AG04450 (cell line): Measurements from ENCODE around the gene SERPINA7. TPM values are rescaled to one million over a fixed set of nuclear protein-coding genes. Genes with fewer than 3 reads are reported as not detected.
"Not testable (repeated sequence)": the region's sequence is repeated elsewhere in the genome, so short reads cannot be mapped to it uniquely, and the experiment has no call there.

ENCODE experiments used
- CTCF ChIA-PET: fragments of 300-600, 350-600 bp; formaldehyde crosslinking; extraction: SDS; loops from one replicate; lab custom pipeline; 2022; ENCODE audit warnings: antibody characterized with exemption, inconsistent platforms; lab: Charles Lee
- POLR2A ChIA-PET: fragments of 350-600 bp; formaldehyde crosslinking; extraction: SDS; loops from one replicate; lab custom pipeline; 2021; ENCODE audit warnings: antibody characterized with exemption, inconsistent platforms; lab: Yijun Ruan, JAX
- DNase-seq: peaks from one replicate; pipeline ENCODE4 v3.0.0-alpha.2; 2011; ENCODE audit warnings: low read depth, low spot score
- H3K27ac ChIP-seq: one replicate; pipeline ENCODE4 v1.5.1; 2012; ENCODE audit warnings: low read depth, low read length, control low read depth
- H3K27me3 ChIP-seq: one replicate; pipeline ENCODE4 v1.6.0; 2012; ENCODE audit warnings: low read length; ENCODE audit not compliant: control insufficient read depth, insufficient read depth
- H3K4me3 ChIP-seq: 2 replicates; pipeline ENCODE4 v1.5.1; 2011; ENCODE audit warnings: mild to moderate bottlenecking, low read depth, low read length, control low read depth
- H3K9me3 ChIP-seq: 2 replicates; pipeline ENCODE4 v1.5.1; 2012; ENCODE audit warnings: low read length; ENCODE audit not compliant: control insufficient read depth, insufficient read depth
- polyA plus RNA-seq: library from polyadenylated mRNA; depleted of rRNA; stranded (reverse); fragments of >200 nt; gene quantifications from 2 replicates; pipeline ENCODE4 v1.2.3, GENCODE V29; 2011; rRNA removed
- TF ChIP-seq, protein P1 (sequence below): IDR thresholded peaks from 2 replicates; pipeline ENCODE4 v1.5.1; 2011; ENCODE audit warnings: low read depth, low read length, control low read depth, inconsistent platforms

SERPINA7 gene
- polyA plus RNA-seq, 1 experiment, result not detected

DNA sequence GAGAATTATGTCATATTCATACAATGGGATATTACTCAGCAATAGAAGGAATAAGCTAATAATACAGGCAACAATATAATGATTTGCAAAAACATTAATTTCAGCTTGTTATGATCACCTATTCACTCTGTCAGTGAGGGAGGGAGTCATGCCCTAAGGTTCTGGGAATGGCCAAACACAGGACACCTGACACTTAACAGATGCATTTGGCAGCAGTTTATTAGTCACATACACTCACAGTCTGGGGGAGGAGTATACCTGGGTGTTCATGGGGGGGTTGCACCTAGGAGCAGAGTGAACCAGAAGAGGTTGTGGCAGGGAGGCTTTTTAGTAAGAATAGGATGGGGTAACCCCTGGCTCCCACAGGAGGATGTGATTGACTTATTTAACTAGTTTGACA, 38.3 kb downstream of the SERPINA7 start:
- TF ChIP-seq, protein P1, sequence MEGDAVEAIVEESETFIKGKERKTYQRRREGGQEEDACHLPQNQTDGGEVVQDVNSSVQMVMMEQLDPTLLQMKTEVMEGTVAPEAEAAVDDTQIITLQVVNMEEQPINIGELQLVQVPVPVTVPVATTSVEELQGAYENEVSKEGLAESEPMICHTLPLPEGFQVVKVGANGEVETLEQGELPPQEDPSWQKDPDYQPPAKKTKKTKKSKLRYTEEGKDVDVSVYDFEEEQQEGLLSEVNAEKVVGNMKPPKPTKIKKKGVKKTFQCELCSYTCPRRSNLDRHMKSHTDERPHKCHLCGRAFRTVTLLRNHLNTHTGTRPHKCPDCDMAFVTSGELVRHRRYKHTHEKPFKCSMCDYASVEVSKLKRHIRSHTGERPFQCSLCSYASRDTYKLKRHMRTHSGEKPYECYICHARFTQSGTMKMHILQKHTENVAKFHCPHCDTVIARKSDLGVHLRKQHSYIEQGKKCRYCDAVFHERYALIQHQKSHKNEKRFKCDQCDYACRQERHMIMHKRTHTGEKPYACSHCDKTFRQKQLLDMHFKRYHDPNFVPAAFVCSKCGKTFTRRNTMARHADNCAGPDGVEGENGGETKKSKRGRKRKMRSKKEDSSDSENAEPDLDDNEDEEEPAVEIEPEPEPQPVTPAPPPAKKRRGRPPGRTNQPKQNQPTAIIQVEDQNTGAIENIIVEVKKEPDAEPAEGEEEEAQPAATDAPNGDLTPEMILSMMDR, result no peak
- H3K27me3 ChIP-seq, result no peaks in the 10 kb centered on the region
- ChIA-PET CTCF (no interaction called here), POLR2A (no interaction called here)
- H3K27ac ChIP-seq, result no peak overlapping the region
- DNase-seq, result no peak
- no peaks in the 10 kb centered on the region for H3K9me3 ChIP-seq
- no peak overlapping the region for H3K4me3 ChIP-seq

GRCh38 chrX:105999294-105999693, 39.2 kb downstream of the SERPINA7 start:
- POLR2A ChIA-PET, result no interaction called here
- CTCF ChIA-PET, result no interaction called here
- no peaks in the 10 kb centered on the region for H3K9me3 ChIP-seq
- no peak for DNase-seq
- H3K27me3 ChIP-seq, result no peaks in the 10 kb centered on the region
- TF ChIP-seq, protein P1, result no peak
- H3K4me3 ChIP-seq, result no peak overlapping the region
- no peak overlapping the region for H3K27ac ChIP-seq

DNA sequence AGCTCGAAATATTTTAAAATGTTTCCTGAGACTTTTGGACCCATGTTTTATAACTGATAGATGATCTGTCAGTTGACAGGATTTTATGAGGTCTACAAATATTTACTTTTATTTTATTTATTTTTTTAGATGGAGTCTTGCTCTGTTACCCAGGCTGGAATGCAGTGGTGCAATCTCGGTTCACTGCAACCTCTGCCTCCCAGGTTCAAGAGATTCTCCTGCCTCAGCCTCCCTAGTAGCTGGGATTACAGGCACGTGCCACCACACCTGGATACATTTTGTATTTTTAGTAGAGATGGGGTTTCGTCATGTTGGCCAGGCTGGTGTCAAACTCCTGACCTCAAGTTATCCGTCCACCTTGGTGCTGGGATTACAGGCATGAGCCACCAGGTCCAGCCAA, 50.0 kb downstream of the SERPINA7 start:
- H3K27ac ChIP-seq, H3K4me3 ChIP-seq, POLR2A ChIA-PET, DNase-seq, H3K9me3 ChIP-seq, CTCF ChIA-PET, H3K27me3 ChIP-seq: not testable (repeated sequence)

Other genes starting within 250 kb of the SERPINA7 start
- 2.2 and 2.8 TPM in 2 replicates for gene NRK, start 216.2 kb downstream of the SERPINA7 start, polyA plus RNA-seq
- gene PWWP3B, start 129.6 kb upstream of the SERPINA7 start, polyA plus RNA-seq, result 0.02 and 0.04 TPM in 2 replicates